Measurements from ENCODE around the gene RACK1.
A peak's percentile ranks its signal among the peaks of the same experiment; 100 is the strongest.

RACK1 gene

GRCh38 chr5:181265092-181265671 is 21.5 kb upstream of the RACK1 start:
- no peak for TF ChIP-seq ZNF274 (IDR thresholded peaks at IDR 0.05; ENCODE audit: low read depth, low read length)

GRCh38 chr5:181263633-181264032 is 19.9 kb upstream of the RACK1 start:
- H3K4me3 ChIP-seq (ENCODE audit: low read length), result no peak overlapping the region
- TF ChIP-seq ZNF274 (IDR thresholded peaks at IDR 0.05; ENCODE audit: low read depth, low read length), result no peak

More at GRCh38 chr5:181265092-181265671, 21.5 kb upstream of the RACK1 start:
- H3K4me3 ChIP-seq (ENCODE audit: low read length), result no peak overlapping the region

GRCh38 chr5:181261320-181262049 is 17.8 kb upstream of the RACK1 start:
- no peak for TF ChIP-seq ZNF274 (IDR thresholded peaks at IDR 0.05; ENCODE audit: low read depth, low read length)
- peak overlapping the region; percentile 68 for H3K4me3 ChIP-seq (ENCODE audit: low read length)

GRCh38 chr5:181260720-181261319 is 17.1 kb upstream of the RACK1 start, which contains the start of gene TRIM52:
Gene TRIM52, minus strand, starts transcription at chr5:181261143. Its CDS starts 330 bp downstream, at chr5:181260813.
- no peak for TF ChIP-seq ZNF274 (IDR thresholded peaks at IDR 0.05; ENCODE audit: low read depth, low read length)
- H3K4me3 ChIP-seq (ENCODE audit: low read length), result peak within 1 kb of the TSS; percentile 68

GRCh38 chr5:181259974-181260719 is 16.4 kb upstream of the RACK1 start:
- no peak for TF ChIP-seq ZNF274 (IDR thresholded peaks at IDR 0.05; ENCODE audit: low read depth, low read length)
- H3K4me3 ChIP-seq (ENCODE audit: low read length), result peak overlapping the region; percentile 68

GRCh38 chr5:181259283-181259682 is 15.6 kb upstream of the RACK1 start:
- peak overlapping the region; percentile 68 for H3K4me3 ChIP-seq (ENCODE audit: low read length)
- TF ChIP-seq ZNF274 (IDR thresholded peaks at IDR 0.05; ENCODE audit: low read depth, low read length), result no peak

GRCh38 chr5:181258576-181258975 is 14.9 kb upstream of the RACK1 start:
- TF ChIP-seq ZNF274 (IDR thresholded peaks at IDR 0.05; ENCODE audit: low read depth, low read length), result no peak
- peak overlapping the region; percentile 68 for H3K4me3 ChIP-seq (ENCODE audit: low read length)

- TF ChIP-seq ZNF274 (IDR thresholded peaks at IDR 0.05; ENCODE audit: low read depth, low read length), result no peak
- no peak overlapping the region for H3K4me3 ChIP-seq (ENCODE audit: low read length)
Measured at GRCh38 chr5:181255836-181256578, 12.3 kb upstream of the RACK1 start.

- no peak overlapping the region for H3K4me3 ChIP-seq (ENCODE audit: low read length)
- no peak for TF ChIP-seq ZNF274 (IDR thresholded peaks at IDR 0.05; ENCODE audit: low read depth, low read length)
Measured at GRCh38 chr5:181255276-181255675, 11.6 kb upstream of the RACK1 start.

- peak overlapping the region; percentile 81 for H3K4me3 ChIP-seq (ENCODE audit: low read length)
Measured at GRCh38 chr5:181248277-181248676, 4.6 kb upstream of the RACK1 start.

GRCh38 chr5:181246276-181247049 is 2.8 kb upstream of the RACK1 start:
- peak overlapping the region; percentile 81 for H3K4me3 ChIP-seq (ENCODE audit: low read length)
- TF ChIP-seq ZNF274 (IDR thresholded peaks at IDR 0.05; ENCODE audit: low read depth, low read length), result no peak

More at GRCh38 chr5:181248277-181248676, 4.6 kb upstream of the RACK1 start:
- TF ChIP-seq ZNF274 (IDR thresholded peaks at IDR 0.05; ENCODE audit: low read depth, low read length), result no peak

- no peak for TF ChIP-seq ZNF274 (IDR thresholded peaks at IDR 0.05; ENCODE audit: low read depth, low read length)
- peak overlapping the region; percentile 81 for H3K4me3 ChIP-seq (ENCODE audit: low read length)
Measured at GRCh38 chr5:181245427-181246275, 1.9 kb upstream of the RACK1 start.
